ENCODE results near the gene TMCC3.
A peak's percentile ranks its signal among the peaks of the same experiment; 100 is the strongest.
"Not testable (repeated sequence)": the region's sequence is repeated elsewhere in the genome, so short reads cannot be mapped to it uniquely, and the experiment has no call there.

Gene TMCC3

GRCh38 chr12:94603434-94604365 lies 46.7 kb downstream of the TMCC3 start:
- no peaks in the 10 kb centered on the region for H3K36me3 ChIP-seq
- H3K4me3 ChIP-seq = no peak overlapping the region
- H3K9me3 ChIP-seq = no peaks in the 10 kb centered on the region
- peak in 1 of 2 donors; percentile 26 for DNase-seq
- no peaks in the 10 kb centered on the region for H3K4me1 ChIP-seq
- intact Hi-C loops (cut with DNase I; ENCODE audit: low total_unique reads) = no loop called here
- no peaks in the 10 kb centered on the region for H3K27me3 ChIP-seq
- peak; percentile 41 to 43 for TF ChIP-seq CTCF (IDR thresholded peaks at IDR 0.05)
- no peak overlapping the region for H3K27ac ChIP-seq

- no peak overlapping the region for H3K27ac ChIP-seq
- no peaks in the 10 kb centered on the region for H3K9me3 ChIP-seq
- H3K36me3 ChIP-seq = no peaks in the 10 kb centered on the region
- no peak overlapping the region for H3K4me3 ChIP-seq
- no peak for DNase-seq
- intact Hi-C loops (cut with DNase I; ENCODE audit: low total_unique reads) = no loop called here
- TF ChIP-seq CTCF (IDR thresholded peaks at IDR 0.05) = no peak
- no peaks in the 10 kb centered on the region for H3K27me3 ChIP-seq
- H3K4me1 ChIP-seq = no peaks in the 10 kb centered on the region
These were observed 48.3 kb downstream of the TMCC3 start for GRCh38 chr12:94602024-94602423.

GRCh38 chr12:94601307-94601706 lies 49.0 kb downstream of the TMCC3 start:
- H3K4me3 ChIP-seq; intact Hi-C loops (cut with DNase I; ENCODE audit: low total_unique reads); H3K27me3 ChIP-seq; H3K27ac ChIP-seq; H3K9me3 ChIP-seq; H3K36me3 ChIP-seq; H3K4me1 ChIP-seq; DNase-seq: not testable (repeated sequence)

GRCh38 chr12:94599189-94599588 lies 51.2 kb downstream of the TMCC3 start:
- no peak for TF ChIP-seq CTCF (IDR thresholded peaks at IDR 0.05)
- Histone ChIP-seq H3K27ac (no peak overlapping the region), H3K4me3 (no peak overlapping the region), H3K4me1 (peaks cover 0 to 6% (median 0%) of the 10 kb centered on the region in 4 donors), H3K36me3 (no peaks in the 10 kb centered on the region), H3K9me3 (no peaks in the 10 kb centered on the region), H3K27me3 (no peaks in the 10 kb centered on the region)
- intact Hi-C loops (cut with DNase I; ENCODE audit: low total_unique reads) = no loop called here
- DNase-seq = no peak

GRCh38 chr12:94597268-94597667 lies 53.1 kb downstream of the TMCC3 start:
- no peak for DNase-seq
- Histone ChIP-seq H3K36me3 (no peaks in the 10 kb centered on the region), H3K27ac (no peak overlapping the region), H3K27me3 (no peaks in the 10 kb centered on the region), H3K4me1 (peaks cover 0 to 21% (median 0%) of the 10 kb centered on the region in 4 donors), H3K4me3 (no peak overlapping the region), H3K9me3 (no peaks in the 10 kb centered on the region)
- intact Hi-C loops (cut with DNase I; ENCODE audit: low total_unique reads) = no loop called here
- TF ChIP-seq CTCF (IDR thresholded peaks at IDR 0.05) = no peak

- TF ChIP-seq CTCF (IDR thresholded peaks at IDR 0.05) = no peak
- no peaks in the 10 kb centered on the region for H3K36me3 ChIP-seq
- intact Hi-C loops (cut with DNase I; ENCODE audit: low total_unique reads) = no loop called here
- H3K27ac ChIP-seq = no peak overlapping the region
- no peak for DNase-seq
- no peak overlapping the region for H3K4me3 ChIP-seq
- peaks cover 0 to 21% (median 0%) of the 10 kb centered on the region in 4 donors for H3K4me1 ChIP-seq
- no peaks in the 10 kb centered on the region for H3K27me3 ChIP-seq
- no peaks in the 10 kb centered on the region for H3K9me3 ChIP-seq
These were observed 53.8 kb downstream of the TMCC3 start for GRCh38 chr12:94596596-94596995.

Measured in tibial artery (tissue), 4 donors.